K562 (cell line): ENCODE measurements around the gene FOXJ3. TPM values are rescaled to one million over a fixed set of nuclear protein-coding genes. Genes with fewer than 3 reads are reported as not detected.

Source experiments
- ETS1 ChIP-seq: conservative IDR thresholded peaks from 2 replicates; pipeline ENCODE4 v1.6.1; 2011; ENCODE audit warnings: low read depth, mild to moderate bottlenecking, low read length; ENCODE audit not compliant: control insufficient read depth
- ZBTB40 ChIP-seq, 2 experiments: fragments of 450-650 bp in 1 of 2; sonication (generic) in 1 of 2; formaldehyde crosslinking in 1 of 2; IDR thresholded peaks; 2 replicates each; pipeline versions ENCODE4 v1.7.1 to v1.9.0; 2016 to 2022; ENCODE audit warnings: inconsistent platforms in 1 of 2, mild to moderate bottlenecking in 1 of 2, missing genetic modification reagents in 1 of 2
- polyA plus RNA-seq, 8 experiments: library from polyadenylated mRNA; depleted of rRNA in 4 of 8; stranded (reverse) in 5 of 8; unstranded in 3 of 8; fragments of >200 nt; fragmentation: Nextera tagmentation in 2 of 8; fragmentation: Illumina TruSeq in 1 of 8; extraction: Ambion mirVana in 2 of 8; extraction: Trizol in 1 of 8; gene quantifications; 2 replicates each; pipeline versions ENCODE4 v1.2.1 to v1.2.3, GENCODE V29; 2011 to 2014; ENCODE audit warnings: inconsistent platforms in 1 of 8, missing spikeins in 1 of 8
- total RNA-seq, 7 experiments: library from RNA; depleted of rRNA in 6 of 7; stranded (reverse); fragments of >200 nt in 6 of 7; fragmentation: Illumina TruSeq in 2 of 7; extraction: Trizol in 2 of 7; gene quantifications; 2 replicates each; pipeline versions ENCODE4 v1.2.1 to v1.2.3, GENCODE V29; 2011 to 2021; ENCODE audit warnings: low replicate concordance in 1 of 7

The FOXJ3 gene
- total and polyA plus RNA-seq, 9 of the 15 experiments (the other 6 are each of a cell fraction or from before 2014, with no cell fraction given), result 8.7 to 35.3 (median 23.4) TPM

- TF ChIP-seq ETS1 (no peak), ZBTB40 (IDR thresholded peaks at IDR 0.05) (no peak), ZBTB40 (CRISPR knock-in tag; IDR thresholded peaks at IDR 0.05) (no peak)
Measured at GRCh38 chr1:42320708-42321107, 14.3 kb downstream of the FOXJ3 start (continued).
